Neuronal stem cell (in vitro differentiated cells): ENCODE data around the gene PAPOLG.

Experiments
- DNase-seq: peaks from one replicate; pipeline ENCODE4 v3.0.0-alpha.2; 2013; ENCODE audit warnings: low spot score
- H2AFZ ChIP-seq: one replicate; pipeline ENCODE4 v1.6.1; 2013; ENCODE audit warnings: mild to moderate bottlenecking, low read length, inconsistent platforms
- H2AK5ac ChIP-seq: 2 replicates; pipeline ENCODE4 v1.6.1; 2013; ENCODE audit warnings: low read depth, mild to moderate bottlenecking, inconsistent platforms, low read length, moderate library complexity, mixed read lengths
- H2BK120ac ChIP-seq: 2 replicates; pipeline ENCODE4 v1.6.1; 2013; ENCODE audit warnings: low read depth, mild to moderate bottlenecking, inconsistent platforms, low read length, moderate library complexity, mixed read lengths
- H2BK12ac ChIP-seq: one replicate; pipeline ENCODE4 v1.6.1; 2013; ENCODE audit warnings: low read length, inconsistent platforms
- H2BK15ac ChIP-seq: 2 replicates; pipeline ENCODE4 v1.6.1; 2013; ENCODE audit warnings: mild to moderate bottlenecking, low read length, inconsistent platforms, mixed read lengths
- H2BK5ac ChIP-seq: one replicate; pipeline ENCODE4 v1.6.1; 2013; ENCODE audit warnings: inconsistent platforms, mild to moderate bottlenecking, low read length, moderate library complexity
- H3K14ac ChIP-seq: one replicate; pipeline ENCODE4 v1.6.1; 2013; ENCODE audit warnings: low read length, inconsistent platforms
- H3K18ac ChIP-seq: 2 replicates; pipeline ENCODE4 v1.6.1; 2013; ENCODE audit warnings: low read length, inconsistent platforms
- H3K23ac ChIP-seq: 2 replicates; pipeline ENCODE4 v1.6.1; 2013; ENCODE audit warnings: low read depth, mild to moderate bottlenecking, mixed read lengths, low read length, inconsistent platforms; ENCODE audit not compliant: poor library complexity
- H3K27ac ChIP-seq: replicated peaks from 3 replicates; pipeline ENCODE4 v1.5.1; 2013; ENCODE audit warnings: low read length, inconsistent platforms
- H3K27me3 ChIP-seq, 3 experiments: 2 replicates each; pipeline ENCODE4 v1.6.1; 2013; ENCODE audit warnings: low read length in 3 of 3, mild to moderate bottlenecking in 2 of 3, inconsistent platforms in 1 of 3, low read depth in 1 of 3, mixed read lengths in 1 of 3, moderate library complexity in 1 of 3; ENCODE audit not compliant: control insufficient read depth in 3 of 3, insufficient read depth in 3 of 3
- H3K36me3 ChIP-seq, 2 donors: replicated peaks in 1 of 2; 2 replicates each; pipeline ENCODE4 v1.6.1; 2013; ENCODE audit warnings: low read length in 2 of 2; ENCODE audit not compliant: control insufficient read depth in 2 of 2, insufficient read depth in 2 of 2
- H3K4ac ChIP-seq: 2 replicates; pipeline ENCODE4 v1.6.1; 2013; ENCODE audit warnings: inconsistent platforms, mild to moderate bottlenecking, low read length, moderate library complexity
- H3K4me1 ChIP-seq, 2 donors: 1 replicate in 1 of 2; 2 replicates in 1 of 2; pipeline ENCODE4 v1.6.1; 2013; ENCODE audit warnings: low read length in 2 of 2, low read depth in 1 of 2; ENCODE audit not compliant: control insufficient read depth in 2 of 2, insufficient read depth in 1 of 2
- H3K4me2 ChIP-seq: one replicate; pipeline ENCODE4 v1.6.1; 2013; ENCODE audit warnings: mild to moderate bottlenecking, low read length, inconsistent platforms; ENCODE audit not compliant: insufficient read depth, poor library complexity, severe bottlenecking
- H3K4me3 ChIP-seq, 2 donors: 2 replicates each; pipeline ENCODE4 v1.5.1; 2013; ENCODE audit warnings: low read length in 2 of 2, mild to moderate bottlenecking in 2 of 2, inconsistent platforms in 1 of 2, moderate library complexity in 1 of 2
- H3K79me1 ChIP-seq: one replicate; pipeline ENCODE4 v1.6.1; 2013; ENCODE audit warnings: low read depth, mild to moderate bottlenecking, inconsistent platforms, low read length, moderate library complexity
- H3K9ac ChIP-seq: one replicate; pipeline ENCODE4 v1.6.1; 2013; ENCODE audit warnings: mild to moderate bottlenecking, low read depth, low read length, inconsistent platforms; ENCODE audit not compliant: poor library complexity
- H3K9me3 ChIP-seq, 2 donors: replicated peaks in 1 of 2; 2 replicates each; pipeline versions ENCODE3 to v1.6.1; 2013; ENCODE audit warnings: low read length in 2 of 2, mild to moderate bottlenecking in 2 of 2, inconsistent platforms in 1 of 2, low read depth in 1 of 2, mixed read lengths in 1 of 2, moderate library complexity in 1 of 2; ENCODE audit not compliant: control insufficient read depth in 2 of 2, insufficient read depth in 1 of 2
- H4K8ac ChIP-seq: one replicate; pipeline ENCODE4 v1.6.1; 2013; ENCODE audit warnings: low read depth, mild to moderate bottlenecking, inconsistent platforms, low read length, moderate library complexity
- H4K91ac ChIP-seq: one replicate; pipeline ENCODE4 v1.6.1; 2013; ENCODE audit warnings: low read length, low read depth, mild to moderate bottlenecking, inconsistent platforms; ENCODE audit not compliant: poor library complexity
- WGBS, 2 donors: extraction: QIAGEN DNeasy Blood & Tissue Kit; methylation state at CpG; one replicate each; pipeline ENCODE4 v1.1.7; 2013; ENCODE audit warnings: missing lambda C conversion rate in 2 of 2, mixed read lengths in 1 of 2; ENCODE audit not compliant: insufficient read length in 2 of 2, insufficient replicate concordance in 1 of 2; ENCODE audit errors: extremely low coverage in 2 of 2; 5-methylcytosine and 5-hydroxymethylcytosine counted together

The PAPOLG gene

DNA sequence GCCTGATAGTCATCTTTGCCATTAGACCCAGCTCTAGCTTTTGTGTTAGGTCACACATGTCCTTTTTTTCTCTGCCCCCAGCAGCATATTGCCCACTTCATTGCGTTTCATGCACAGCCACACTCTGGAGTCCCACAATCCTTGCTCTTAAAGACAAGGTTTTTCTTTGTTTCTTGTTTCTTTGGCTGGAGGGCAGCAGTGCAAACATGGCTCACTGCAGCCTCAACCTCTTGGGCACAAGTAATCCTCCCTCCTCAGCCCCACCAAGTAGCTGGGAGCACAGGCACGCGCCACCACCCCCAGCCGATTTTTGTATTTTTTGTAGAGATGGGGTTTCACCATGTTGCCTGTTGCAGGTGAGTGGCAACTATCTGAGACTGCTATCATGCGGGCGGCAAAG lies 16.9 kb upstream of the PAPOLG start:
- no CpG with 5 or more reads among the region's 6 CpGs for WGBS, 2 donors
- no peaks in the 10 kb centered on the region for H3K9me3 ChIP-seq
- no peak overlapping the region for H3K18ac ChIP-seq
- H4K8ac ChIP-seq, result no peak overlapping the region
- H2BK12ac ChIP-seq, result no peak overlapping the region
- H3K27ac ChIP-seq, result no peak overlapping the region
- DNase-seq, result no peak
- H3K4me2 ChIP-seq, result no peak overlapping the region
- H4K91ac ChIP-seq, result no peak overlapping the region
- no peak overlapping the region for H2BK120ac ChIP-seq
- H3K4me1 ChIP-seq, result no peaks in the 10 kb centered on the region
- H2BK15ac ChIP-seq, result no peak overlapping the region
- H3K14ac ChIP-seq, result no peak overlapping the region
- H3K27me3 ChIP-seq, result peaks cover 0 to 43% (median 11%) of the 10 kb centered on the region in 3 experiments
- no peak overlapping the region for H3K4ac ChIP-seq
- no peak overlapping the region for H3K4me3 ChIP-seq
- no peak overlapping the region for H2AFZ ChIP-seq
- no peak overlapping the region for H2BK5ac ChIP-seq
- no peaks in the 10 kb centered on the region for H3K79me1 ChIP-seq
- no peak overlapping the region for H3K23ac ChIP-seq
- H2AK5ac ChIP-seq, result no peak overlapping the region
- H3K9ac ChIP-seq, result no peak overlapping the region
- no peaks in the 10 kb centered on the region for H3K36me3 ChIP-seq

DNA sequence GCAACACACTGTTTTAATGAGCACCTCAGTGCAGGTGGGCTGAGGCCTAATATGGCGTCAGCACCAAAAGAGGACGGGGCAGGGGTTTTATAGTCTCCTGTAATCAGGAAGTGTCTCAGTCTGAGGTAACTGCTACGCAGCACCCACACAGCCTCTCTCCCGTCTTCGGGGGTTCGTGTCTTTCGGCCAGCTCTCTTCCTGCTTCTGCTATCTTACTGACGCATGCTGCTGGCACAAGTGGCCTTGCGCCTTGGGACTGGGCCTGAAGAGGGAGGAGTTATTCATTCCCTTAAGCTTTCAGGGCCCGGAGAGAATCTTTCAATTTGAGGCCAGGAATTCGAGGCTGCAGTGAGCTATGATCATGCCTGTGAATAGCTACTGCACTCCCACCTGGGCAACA lies 14.5 kb upstream of the PAPOLG start:
- no peak overlapping the region for H3K14ac ChIP-seq
- no peak overlapping the region for H3K23ac ChIP-seq
- H3K4ac ChIP-seq, result no peak overlapping the region
- no peak overlapping the region for H2BK15ac ChIP-seq
- H4K91ac ChIP-seq, result no peak overlapping the region
- H2BK5ac ChIP-seq, result no peak overlapping the region
- no peak for DNase-seq
- H2AK5ac ChIP-seq, result no peak overlapping the region
- no CpG with 5 or more reads among the region's 11 CpGs for WGBS, 2 donors
- H3K27ac ChIP-seq, result no peak overlapping the region
- no peak overlapping the region for H3K18ac ChIP-seq
- peak overlapping the region; percentile 29 for H4K8ac ChIP-seq
- no peak overlapping the region for H3K4me2 ChIP-seq
- H3K4me1 ChIP-seq, result no peaks in the 10 kb centered on the region
- H3K4me3 ChIP-seq, result no peak overlapping the region
- H2BK120ac ChIP-seq, result no peak overlapping the region
- H3K9me3 ChIP-seq, result no peaks in the 10 kb centered on the region
- peaks cover 0 to 42% (median 0%) of the 10 kb centered on the region in 3 experiments for H3K27me3 ChIP-seq
- no peak overlapping the region for H2AFZ ChIP-seq
- H3K9ac ChIP-seq, result no peak overlapping the region
- no peak overlapping the region for H2BK12ac ChIP-seq
- no peaks in the 10 kb centered on the region for H3K79me1 ChIP-seq
- no peaks in the 10 kb centered on the region for H3K36me3 ChIP-seq

DNA sequence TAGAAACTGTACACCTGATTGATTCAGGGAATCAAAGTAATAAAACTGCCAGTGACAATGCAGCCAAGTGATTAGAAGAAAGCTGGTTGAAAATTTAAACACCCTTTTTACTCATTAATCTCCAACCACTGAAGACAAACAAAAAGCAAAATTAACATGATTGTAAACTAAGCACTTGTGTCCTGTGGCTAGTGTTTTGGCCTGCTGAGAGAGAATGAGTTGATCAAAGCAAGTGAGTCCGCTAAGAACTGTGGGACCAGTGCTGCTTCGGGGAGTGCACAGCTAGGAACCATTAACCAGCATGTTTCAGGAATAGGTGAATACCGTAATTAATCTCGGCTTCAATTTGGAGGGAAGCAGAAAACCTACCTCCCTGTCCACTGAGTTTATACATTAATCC lies 13.6 kb upstream of the PAPOLG start:
- H3K4me2 ChIP-seq, result no peak overlapping the region

DNA sequence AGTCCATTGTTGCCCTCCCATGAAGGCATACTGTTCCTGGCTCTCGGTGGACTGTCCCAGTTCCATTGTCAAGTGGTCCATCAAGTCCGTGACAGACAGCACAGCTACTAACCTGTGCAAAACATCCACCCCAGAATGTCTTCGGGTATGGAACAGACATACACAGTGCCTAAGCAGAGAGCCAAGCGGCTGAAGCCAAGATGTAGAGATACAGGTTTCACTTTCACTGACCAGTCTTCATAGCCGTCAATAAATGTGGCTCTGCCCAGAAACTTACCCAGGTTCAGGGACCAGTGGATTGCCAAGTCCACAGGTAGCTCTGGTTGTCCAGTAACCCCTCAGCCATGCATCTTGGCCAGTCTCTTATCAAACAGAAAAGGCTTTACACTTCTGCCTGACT lies 10.7 kb upstream of the PAPOLG start:
- H3K23ac ChIP-seq, result no peak overlapping the region
- H3K9me3 ChIP-seq, result no peaks in the 10 kb centered on the region
- H2BK120ac ChIP-seq, result no peak overlapping the region
- H2AK5ac ChIP-seq, result no peak overlapping the region
- WGBS, 2 donors, result no CpG with 5 or more reads among the region's 5 CpGs
- H3K27ac ChIP-seq, result no peak overlapping the region
- H3K36me3 ChIP-seq, result no peaks in the 10 kb centered on the region
- H3K14ac ChIP-seq, result no peak overlapping the region
- H2BK15ac ChIP-seq, result no peak overlapping the region
- H2AFZ ChIP-seq, result peak overlapping the region; percentile 33
- H3K4me1 ChIP-seq, result no peaks in the 10 kb centered on the region
- H3K79me1 ChIP-seq, result no peaks in the 10 kb centered on the region
- no peak overlapping the region for H3K4me2 ChIP-seq
- no peak overlapping the region for H3K4ac ChIP-seq
- H2BK5ac ChIP-seq, result no peak overlapping the region
- peaks cover 0 to 32% (median 0%) of the 10 kb centered on the region in 3 experiments for H3K27me3 ChIP-seq
- DNase-seq, result no peak
- no peak overlapping the region for H4K8ac ChIP-seq
- H4K91ac ChIP-seq, result no peak overlapping the region
- H3K9ac ChIP-seq, result no peak overlapping the region
- H3K4me3 ChIP-seq, result no peak overlapping the region
- no peak overlapping the region for H2BK12ac ChIP-seq
- no peak overlapping the region for H3K18ac ChIP-seq

More for the DNA sequence above, 13.6 kb upstream of the PAPOLG start:
- Histone ChIP-seq H2AK5ac (no peak overlapping the region), H2BK15ac (no peak overlapping the region), H3K79me1 (no peaks in the 10 kb centered on the region), H3K27ac (no peak overlapping the region), H2BK120ac (no peak overlapping the region), H3K4me3 (no peak overlapping the region), H3K4me1 (no peaks in the 10 kb centered on the region), H4K91ac (no peak overlapping the region), H3K36me3 (no peaks in the 10 kb centered on the region), H3K27me3 (peaks cover 0 to 44% (median 0%) of the 10 kb centered on the region in 3 experiments), H2AFZ (no peak overlapping the region), H3K4ac (no peak overlapping the region), H4K8ac (no peak overlapping the region), H3K23ac (no peak overlapping the region), H3K14ac (no peak overlapping the region), H2BK12ac (no peak overlapping the region), H2BK5ac (no peak overlapping the region), H3K9ac (no peak overlapping the region), H3K18ac (no peak overlapping the region), H3K9me3 (no peaks in the 10 kb centered on the region)
- no CpG with 5 or more reads among the region's 4 CpGs for WGBS, 2 donors
- DNase-seq, result no peak
